ENCODE data around the gene RAB1B. TPM values are rescaled to one million over a fixed set of nuclear protein-coding genes. Genes with fewer than 3 reads are reported as not detected.

The RAB1B gene
- total RNA-seq, 3 donors from 2014 or later, result 87.2 to 99.4 (median 98.2) TPM

DNA sequence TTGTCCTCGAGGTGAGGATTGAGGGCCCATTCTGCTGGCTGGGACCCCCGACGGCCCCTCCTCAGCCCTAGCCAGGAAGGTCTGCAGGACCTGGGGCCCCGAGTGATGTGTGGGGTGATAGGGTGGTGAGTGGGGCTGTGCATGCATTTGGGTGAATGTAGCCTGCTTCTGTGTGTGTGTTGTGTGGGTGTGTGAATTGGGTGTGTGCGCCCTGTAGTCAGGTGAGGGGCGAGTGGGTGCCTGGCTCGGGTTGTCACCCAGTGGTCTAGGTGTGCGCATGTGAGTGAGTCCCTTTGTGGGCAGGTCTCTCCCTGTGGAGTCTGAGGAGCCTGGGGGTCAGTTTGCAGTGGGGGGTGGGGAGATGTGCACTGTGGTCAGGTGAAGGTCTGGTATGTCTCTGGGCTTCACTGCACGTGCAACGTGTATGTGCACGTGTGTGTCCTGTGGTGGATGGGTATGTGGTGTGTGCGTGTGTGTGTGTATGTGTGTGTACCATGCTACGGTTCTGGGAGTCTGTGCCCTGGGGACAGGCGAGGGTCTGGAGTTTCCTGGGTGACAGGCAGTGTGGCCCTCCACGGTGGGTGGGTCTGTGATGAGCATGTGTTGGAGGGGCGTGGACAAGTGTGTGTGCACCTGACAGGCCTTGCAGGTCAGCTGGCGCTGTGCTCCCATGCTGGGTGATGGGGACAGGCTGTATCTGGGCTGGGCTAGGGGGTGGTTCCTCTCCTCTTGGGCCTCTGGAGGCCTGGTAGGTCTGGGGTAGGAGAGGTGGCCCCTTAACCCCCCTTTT, 24.3 kb downstream of the RAB1B start:
- intact Hi-C loops (cut with DNase I; ENCODE audit: low total_unique reads), result loop anchor here (1.0 kb wide), 1 partner anchor 33 kb away; no protein-coding TSS in a partner anchor
- H3K27me3 ChIP-seq, result peaks cover 5 to 39% of the 10 kb centered on the region in 2 donors
- H3K4me1 ChIP-seq, result peaks cover 0 to 13% of the 10 kb centered on the region in 2 donors

DNA sequence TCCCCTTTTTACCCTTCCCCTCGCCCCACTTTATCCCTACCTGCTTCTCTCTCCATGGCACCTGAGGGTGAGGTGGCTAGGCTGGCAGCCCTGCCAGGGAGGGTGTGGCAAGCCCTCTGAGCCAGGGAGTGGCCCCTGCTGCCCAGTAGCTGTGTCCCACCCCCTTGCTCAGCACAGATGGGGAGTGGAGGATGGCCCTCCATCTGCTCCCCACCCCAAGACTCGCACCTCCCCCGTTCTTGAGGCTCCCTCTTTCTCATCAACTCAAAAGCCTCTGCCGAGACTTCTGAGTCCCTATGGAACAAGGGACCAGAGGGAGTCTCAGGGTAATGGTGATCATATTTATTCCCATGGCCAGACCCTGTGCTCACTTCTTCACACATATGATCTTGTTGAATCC, 24.9 kb downstream of the RAB1B start:
- Histone ChIP-seq H3K27ac (no peak overlapping the region), H3K9me3 (no peaks in the 10 kb centered on the region), H3K4me3 (no peak overlapping the region), H3K36me3 (no peaks in the 10 kb centered on the region), H3K27me3 (peaks cover 5 to 39% of the 10 kb centered on the region in 2 donors), H3K4me1 (peaks cover 0 to 7% of the 10 kb centered on the region in 2 donors)
- intact Hi-C loops (cut with DNase I; ENCODE audit: low total_unique reads), result no loop called here
- DNase-seq (ENCODE audit: low spot score in 2 of 2), result no peak
- TF ChIP-seq POLR2AphosphoS5 (IDR thresholded peaks at IDR 0.05) (no peak), POLR2A (IDR thresholded peaks at IDR 0.05) (no peak)
- TF ChIP-seq, protein P1, sequence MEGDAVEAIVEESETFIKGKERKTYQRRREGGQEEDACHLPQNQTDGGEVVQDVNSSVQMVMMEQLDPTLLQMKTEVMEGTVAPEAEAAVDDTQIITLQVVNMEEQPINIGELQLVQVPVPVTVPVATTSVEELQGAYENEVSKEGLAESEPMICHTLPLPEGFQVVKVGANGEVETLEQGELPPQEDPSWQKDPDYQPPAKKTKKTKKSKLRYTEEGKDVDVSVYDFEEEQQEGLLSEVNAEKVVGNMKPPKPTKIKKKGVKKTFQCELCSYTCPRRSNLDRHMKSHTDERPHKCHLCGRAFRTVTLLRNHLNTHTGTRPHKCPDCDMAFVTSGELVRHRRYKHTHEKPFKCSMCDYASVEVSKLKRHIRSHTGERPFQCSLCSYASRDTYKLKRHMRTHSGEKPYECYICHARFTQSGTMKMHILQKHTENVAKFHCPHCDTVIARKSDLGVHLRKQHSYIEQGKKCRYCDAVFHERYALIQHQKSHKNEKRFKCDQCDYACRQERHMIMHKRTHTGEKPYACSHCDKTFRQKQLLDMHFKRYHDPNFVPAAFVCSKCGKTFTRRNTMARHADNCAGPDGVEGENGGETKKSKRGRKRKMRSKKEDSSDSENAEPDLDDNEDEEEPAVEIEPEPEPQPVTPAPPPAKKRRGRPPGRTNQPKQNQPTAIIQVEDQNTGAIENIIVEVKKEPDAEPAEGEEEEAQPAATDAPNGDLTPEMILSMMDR (IDR thresholded peaks at IDR 0.05), result no peak

More for the DNA sequence above, 24.3 kb downstream of the RAB1B start:
- H3K9me3 ChIP-seq, result no peaks in the 10 kb centered on the region
- H3K36me3 ChIP-seq, result no peaks in the 10 kb centered on the region
- DNase-seq (ENCODE audit: low spot score in 2 of 2), result no peak
- H3K4me3 ChIP-seq, result peak overlapping the region in 1 of 3 donors; percentile 66
- no peak overlapping the region for H3K27ac ChIP-seq
- TF ChIP-seq, protein P1 (IDR thresholded peaks at IDR 0.05), result no peak
- TF ChIP-seq POLR2A (IDR thresholded peaks at IDR 0.05) (no peak), POLR2AphosphoS5 (IDR thresholded peaks at IDR 0.05) (no peak)

DNA sequence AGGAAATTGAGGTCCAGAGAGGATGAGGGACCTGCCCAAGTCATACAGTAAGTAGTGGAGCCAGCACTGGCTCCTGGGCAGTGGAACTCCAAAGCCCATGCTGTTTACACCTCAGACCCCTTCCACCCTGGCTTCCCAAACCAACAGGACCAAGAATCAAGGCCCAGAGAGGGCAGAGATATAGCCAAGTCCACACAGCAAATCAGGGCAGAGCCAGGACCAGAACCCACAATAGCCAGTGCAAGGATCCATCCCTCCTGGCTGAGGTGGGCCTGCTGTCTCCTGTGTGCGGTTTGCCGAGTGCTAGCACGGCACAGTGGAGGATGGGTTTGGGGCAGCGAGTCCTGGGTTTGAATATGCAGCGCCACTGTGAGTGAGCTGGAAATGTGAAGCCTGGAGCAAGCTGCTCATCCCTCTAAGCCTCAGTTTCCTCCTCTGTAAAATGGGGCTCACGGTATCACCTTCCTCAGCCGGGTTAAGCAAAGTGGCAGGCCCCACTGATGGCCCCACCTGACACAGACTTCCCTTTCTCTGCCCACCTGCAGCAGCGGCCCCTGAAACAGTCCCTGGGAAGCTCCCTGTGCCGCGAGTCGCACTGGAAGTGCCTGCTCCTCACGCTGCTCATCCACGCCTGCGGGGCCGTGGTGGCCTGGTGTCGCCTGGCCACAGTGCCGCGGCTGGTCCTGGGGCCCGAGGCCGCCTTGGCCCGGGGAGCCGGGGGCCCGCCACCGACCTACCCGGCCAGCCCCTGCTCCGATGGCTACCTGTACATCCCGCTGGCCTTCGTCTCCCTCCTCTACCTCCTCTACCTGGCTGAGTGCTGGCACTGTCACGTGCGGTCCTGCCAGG, 25.6 kb downstream of the RAB1B start:
- H3K27ac ChIP-seq, result no peak overlapping the region
- no peaks in the 10 kb centered on the region for H3K36me3 ChIP-seq
- no peak overlapping the region for H3K4me3 ChIP-seq
- TF ChIP-seq, protein P1 (IDR thresholded peaks at IDR 0.05), result no peak
- TF ChIP-seq POLR2A (IDR thresholded peaks at IDR 0.05), result no peak
- TF ChIP-seq POLR2AphosphoS5 (IDR thresholded peaks at IDR 0.05), result no peak
- peaks cover 0 to 7% of the 10 kb centered on the region in 2 donors for H3K4me1 ChIP-seq
- H3K27me3 ChIP-seq, result peaks cover 5 to 39% of the 10 kb centered on the region in 2 donors
- no peaks in the 10 kb centered on the region for H3K9me3 ChIP-seq
- no peak for DNase-seq (ENCODE audit: low spot score in 2 of 2)
- intact Hi-C loops (cut with DNase I; ENCODE audit: low total_unique reads), result no loop called here

DNA sequence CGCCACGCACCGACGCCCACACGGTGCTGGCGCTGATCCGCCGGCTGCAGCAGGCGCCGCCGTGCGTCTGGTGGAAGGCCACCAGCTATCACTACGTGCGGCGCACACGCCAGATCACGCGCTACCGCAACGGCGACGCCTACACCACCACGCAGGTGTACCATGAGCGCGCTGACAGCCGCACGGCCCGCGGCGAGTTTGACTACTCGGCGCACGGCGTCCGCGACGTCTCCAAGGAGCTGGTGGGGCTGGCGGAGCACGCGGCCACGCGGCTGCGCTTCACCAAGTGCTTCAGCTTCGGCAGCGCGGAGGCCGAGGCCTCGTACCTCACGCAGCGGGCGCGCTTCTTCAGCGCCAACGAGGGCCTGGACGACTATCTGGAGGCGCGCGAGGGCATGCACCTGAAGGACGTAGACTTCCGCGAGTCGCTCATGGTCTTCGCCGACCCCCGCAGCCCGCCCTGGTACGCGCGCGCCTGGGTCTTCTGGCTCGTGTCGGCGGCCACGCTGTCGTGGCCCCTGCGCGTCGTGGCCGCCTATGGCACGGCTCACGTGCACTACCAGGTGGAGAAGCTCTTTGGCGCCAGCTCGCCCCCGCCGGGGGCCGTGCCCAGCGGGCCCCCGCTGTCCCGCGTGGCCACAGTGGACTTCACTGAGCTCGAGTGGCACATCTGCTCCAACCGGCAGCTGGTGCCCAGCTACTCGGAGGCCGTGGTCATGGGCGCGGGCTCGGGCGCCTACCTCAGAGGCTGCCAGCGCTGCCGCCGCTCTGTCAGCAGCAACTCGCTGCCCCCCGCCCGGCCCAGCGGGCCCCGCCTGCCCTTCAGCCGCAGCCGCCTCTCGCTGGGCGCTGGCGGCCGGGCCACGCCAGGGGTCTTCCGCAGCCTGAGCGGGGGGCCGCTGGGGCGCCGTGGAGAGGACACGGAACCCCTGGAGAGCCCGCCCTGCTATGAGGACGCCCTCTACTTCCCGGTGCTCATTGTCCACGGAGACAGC, 26.5 kb downstream of the RAB1B start:
- peaks cover 0 to 2% of the 10 kb centered on the region in 2 donors for H3K4me1 ChIP-seq
- H3K27me3 ChIP-seq, result peaks cover 5 to 39% of the 10 kb centered on the region in 2 donors
- H3K36me3 ChIP-seq, result no peaks in the 10 kb centered on the region
- no peak for DNase-seq (ENCODE audit: low spot score in 2 of 2)
- intact Hi-C loops (cut with DNase I; ENCODE audit: low total_unique reads), result no loop called here
- no peak overlapping the region for H3K4me3 ChIP-seq
- no peaks in the 10 kb centered on the region for H3K9me3 ChIP-seq
- no peak overlapping the region for H3K27ac ChIP-seq
- no peak for TF ChIP-seq POLR2A (IDR thresholded peaks at IDR 0.05)
- TF ChIP-seq POLR2AphosphoS5 (IDR thresholded peaks at IDR 0.05), result no peak
- TF ChIP-seq, protein P1 (IDR thresholded peaks at IDR 0.05), result no peak

All from breast epithelium (tissue), 4 donors.